SK-N-SH (cell line): ENCODE measurements around the gene RPUSD3.

Experiments
- JUND ChIP-seq: IDR thresholded peaks from 2 replicates; pipeline ENCODE4 v1.4.0; 2012
- RFX5 ChIP-seq: IDR thresholded peaks from 2 replicates; pipeline ENCODE4 v1.6.1; 2012; ENCODE audit warnings: mild to moderate bottlenecking, improper control_type of control experiment, low read length
- TF ChIP-seq, protein P1 (sequence below): IDR thresholded peaks from 2 replicates; pipeline ENCODE4 v1.4.0; 2012; ENCODE audit warnings: low read depth
- TF ChIP-seq, protein P2 (sequence below): IDR thresholded peaks from 2 replicates; pipeline ENCODE4 v1.6.1; 2012; ENCODE audit warnings: mild to moderate bottlenecking, low read depth, low read length, moderate library complexity
- TF ChIP-seq, protein P3 (sequence below): fragments of 200-600 bp; sonication (generic); IDR thresholded peaks from 2 replicates; pipeline ENCODE4 v1.6.1; 2017; ENCODE audit warnings: antibody characterized with exemption, mild to moderate bottlenecking, moderate library complexity
- TF ChIP-seq, protein P4 (sequence below): fragments of 150-350 bp; IDR thresholded peaks from 2 replicates; pipeline ENCODE4 v1.6.1; 2016; ENCODE audit warnings: mild to moderate bottlenecking, low read depth, low read length

DNA sequence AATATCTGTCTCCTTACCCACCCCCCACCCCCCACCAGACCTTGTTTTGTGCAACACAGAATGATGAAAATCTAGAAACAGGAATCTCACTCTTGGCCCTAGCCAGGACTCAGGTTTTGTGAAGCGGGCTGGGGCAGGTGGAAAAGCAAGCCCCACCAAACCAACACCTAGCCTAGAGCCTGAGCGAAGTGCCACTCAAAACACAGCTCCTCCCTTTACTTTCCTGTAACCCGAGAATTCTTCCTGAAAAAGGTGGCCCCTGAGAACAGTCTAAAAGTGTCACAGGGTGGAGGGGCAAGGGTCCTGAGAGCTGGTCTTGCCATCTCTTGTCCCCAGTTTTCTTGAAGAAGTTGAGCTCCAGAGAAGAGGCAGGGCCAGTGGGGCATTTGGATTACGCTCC, 17.4 kb upstream of the RPUSD3 start:
- TF ChIP-seq, protein P1, sequence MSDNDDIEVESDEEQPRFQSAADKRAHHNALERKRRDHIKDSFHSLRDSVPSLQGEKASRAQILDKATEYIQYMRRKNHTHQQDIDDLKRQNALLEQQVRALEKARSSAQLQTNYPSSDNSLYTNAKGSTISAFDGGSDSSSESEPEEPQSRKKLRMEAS = no peak
- TF ChIP-seq, protein P2, sequence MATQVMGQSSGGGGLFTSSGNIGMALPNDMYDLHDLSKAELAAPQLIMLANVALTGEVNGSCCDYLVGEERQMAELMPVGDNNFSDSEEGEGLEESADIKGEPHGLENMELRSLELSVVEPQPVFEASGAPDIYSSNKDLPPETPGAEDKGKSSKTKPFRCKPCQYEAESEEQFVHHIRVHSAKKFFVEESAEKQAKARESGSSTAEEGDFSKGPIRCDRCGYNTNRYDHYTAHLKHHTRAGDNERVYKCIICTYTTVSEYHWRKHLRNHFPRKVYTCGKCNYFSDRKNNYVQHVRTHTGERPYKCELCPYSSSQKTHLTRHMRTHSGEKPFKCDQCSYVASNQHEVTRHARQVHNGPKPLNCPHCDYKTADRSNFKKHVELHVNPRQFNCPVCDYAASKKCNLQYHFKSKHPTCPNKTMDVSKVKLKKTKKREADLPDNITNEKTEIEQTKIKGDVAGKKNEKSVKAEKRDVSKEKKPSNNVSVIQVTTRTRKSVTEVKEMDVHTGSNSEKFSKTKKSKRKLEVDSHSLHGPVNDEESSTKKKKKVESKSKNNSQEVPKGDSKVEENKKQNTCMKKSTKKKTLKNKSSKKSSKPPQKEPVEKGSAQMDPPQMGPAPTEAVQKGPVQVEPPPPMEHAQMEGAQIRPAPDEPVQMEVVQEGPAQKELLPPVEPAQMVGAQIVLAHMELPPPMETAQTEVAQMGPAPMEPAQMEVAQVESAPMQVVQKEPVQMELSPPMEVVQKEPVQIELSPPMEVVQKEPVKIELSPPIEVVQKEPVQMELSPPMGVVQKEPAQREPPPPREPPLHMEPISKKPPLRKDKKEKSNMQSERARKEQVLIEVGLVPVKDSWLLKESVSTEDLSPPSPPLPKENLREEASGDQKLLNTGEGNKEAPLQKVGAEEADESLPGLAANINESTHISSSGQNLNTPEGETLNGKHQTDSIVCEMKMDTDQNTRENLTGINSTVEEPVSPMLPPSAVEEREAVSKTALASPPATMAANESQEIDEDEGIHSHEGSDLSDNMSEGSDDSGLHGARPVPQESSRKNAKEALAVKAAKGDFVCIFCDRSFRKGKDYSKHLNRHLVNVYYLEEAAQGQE = no peak
- TF ChIP-seq RFX5 = no peak
- no peak for TF ChIP-seq JUND
- TF ChIP-seq, protein P3, sequence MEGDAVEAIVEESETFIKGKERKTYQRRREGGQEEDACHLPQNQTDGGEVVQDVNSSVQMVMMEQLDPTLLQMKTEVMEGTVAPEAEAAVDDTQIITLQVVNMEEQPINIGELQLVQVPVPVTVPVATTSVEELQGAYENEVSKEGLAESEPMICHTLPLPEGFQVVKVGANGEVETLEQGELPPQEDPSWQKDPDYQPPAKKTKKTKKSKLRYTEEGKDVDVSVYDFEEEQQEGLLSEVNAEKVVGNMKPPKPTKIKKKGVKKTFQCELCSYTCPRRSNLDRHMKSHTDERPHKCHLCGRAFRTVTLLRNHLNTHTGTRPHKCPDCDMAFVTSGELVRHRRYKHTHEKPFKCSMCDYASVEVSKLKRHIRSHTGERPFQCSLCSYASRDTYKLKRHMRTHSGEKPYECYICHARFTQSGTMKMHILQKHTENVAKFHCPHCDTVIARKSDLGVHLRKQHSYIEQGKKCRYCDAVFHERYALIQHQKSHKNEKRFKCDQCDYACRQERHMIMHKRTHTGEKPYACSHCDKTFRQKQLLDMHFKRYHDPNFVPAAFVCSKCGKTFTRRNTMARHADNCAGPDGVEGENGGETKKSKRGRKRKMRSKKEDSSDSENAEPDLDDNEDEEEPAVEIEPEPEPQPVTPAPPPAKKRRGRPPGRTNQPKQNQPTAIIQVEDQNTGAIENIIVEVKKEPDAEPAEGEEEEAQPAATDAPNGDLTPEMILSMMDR = no peak
- TF ChIP-seq, protein P4, sequence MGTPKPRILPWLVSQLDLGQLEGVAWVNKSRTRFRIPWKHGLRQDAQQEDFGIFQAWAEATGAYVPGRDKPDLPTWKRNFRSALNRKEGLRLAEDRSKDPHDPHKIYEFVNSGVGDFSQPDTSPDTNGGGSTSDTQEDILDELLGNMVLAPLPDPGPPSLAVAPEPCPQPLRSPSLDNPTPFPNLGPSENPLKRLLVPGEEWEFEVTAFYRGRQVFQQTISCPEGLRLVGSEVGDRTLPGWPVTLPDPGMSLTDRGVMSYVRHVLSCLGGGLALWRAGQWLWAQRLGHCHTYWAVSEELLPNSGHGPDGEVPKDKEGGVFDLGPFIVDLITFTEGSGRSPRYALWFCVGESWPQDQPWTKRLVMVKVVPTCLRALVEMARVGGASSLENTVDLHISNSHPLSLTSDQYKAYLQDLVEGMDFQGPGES = no peak
